Measurements from ENCODE around the gene FAT4. TPM values are rescaled to one million over a fixed set of nuclear protein-coding genes. Genes with fewer than 3 reads are reported as not detected.

FAT4 gene
- total and polyA plus RNA-seq, 2 donors (not counting 1 experiment from before 2014, with no cell fraction given): 0.02 TPM; not detected in 1

DNA sequence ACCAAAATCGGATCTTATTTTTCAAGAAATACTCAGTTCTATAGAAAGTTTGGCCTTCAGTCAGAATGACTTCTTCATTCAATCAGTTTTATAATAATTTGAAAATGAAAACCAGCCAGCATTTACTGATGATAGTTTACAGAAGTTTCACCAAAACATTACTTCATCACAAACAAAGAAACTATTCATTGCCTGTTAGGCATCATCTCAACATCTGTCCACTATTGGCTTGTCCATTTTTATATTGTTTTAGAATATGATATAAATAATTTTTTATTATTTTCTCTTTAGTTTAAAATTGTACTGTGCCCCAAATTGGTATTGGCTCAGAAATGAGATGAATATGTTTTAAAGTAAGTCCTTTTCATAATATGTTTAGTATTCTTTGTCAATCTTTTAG, 38.4 kb downstream of the FAT4 start:
- no peak for TF ChIP-seq EZH2 (IDR thresholded peaks at IDR 0.05; ENCODE audit: borderline replicate concordance, insufficient read depth, low read depth, low read length, poor library complexity, severe bottlenecking)
- TF ChIP-seq, protein P1, sequence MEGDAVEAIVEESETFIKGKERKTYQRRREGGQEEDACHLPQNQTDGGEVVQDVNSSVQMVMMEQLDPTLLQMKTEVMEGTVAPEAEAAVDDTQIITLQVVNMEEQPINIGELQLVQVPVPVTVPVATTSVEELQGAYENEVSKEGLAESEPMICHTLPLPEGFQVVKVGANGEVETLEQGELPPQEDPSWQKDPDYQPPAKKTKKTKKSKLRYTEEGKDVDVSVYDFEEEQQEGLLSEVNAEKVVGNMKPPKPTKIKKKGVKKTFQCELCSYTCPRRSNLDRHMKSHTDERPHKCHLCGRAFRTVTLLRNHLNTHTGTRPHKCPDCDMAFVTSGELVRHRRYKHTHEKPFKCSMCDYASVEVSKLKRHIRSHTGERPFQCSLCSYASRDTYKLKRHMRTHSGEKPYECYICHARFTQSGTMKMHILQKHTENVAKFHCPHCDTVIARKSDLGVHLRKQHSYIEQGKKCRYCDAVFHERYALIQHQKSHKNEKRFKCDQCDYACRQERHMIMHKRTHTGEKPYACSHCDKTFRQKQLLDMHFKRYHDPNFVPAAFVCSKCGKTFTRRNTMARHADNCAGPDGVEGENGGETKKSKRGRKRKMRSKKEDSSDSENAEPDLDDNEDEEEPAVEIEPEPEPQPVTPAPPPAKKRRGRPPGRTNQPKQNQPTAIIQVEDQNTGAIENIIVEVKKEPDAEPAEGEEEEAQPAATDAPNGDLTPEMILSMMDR (IDR thresholded peaks at IDR 0.05): no peak
- H3K4me3 Mint-ChIP-seq: no peak overlapping the region
- no peak overlapping the region for H3K27ac ChIP-seq (ENCODE audit: low read length in 2 of 2)

DNA sequence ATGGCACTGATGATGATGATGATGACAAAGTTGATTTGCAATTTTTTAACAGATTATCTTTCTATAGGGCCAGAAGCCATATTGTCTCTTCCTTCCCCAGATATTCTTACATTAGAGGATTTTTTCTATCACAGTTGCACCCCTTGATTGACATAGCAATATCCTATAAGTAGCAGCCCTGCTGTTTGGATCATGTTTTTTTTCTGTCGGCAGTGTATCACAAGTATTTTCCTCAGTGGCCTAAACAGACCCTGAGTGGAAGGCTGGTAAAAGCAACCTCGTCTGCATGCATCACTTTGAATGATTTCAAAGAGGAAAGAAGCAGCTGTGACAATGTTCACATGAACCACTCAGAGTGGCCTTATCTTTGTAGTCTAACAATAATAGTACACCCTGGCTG, 41.0 kb downstream of the FAT4 start:
- Histone ChIP-seq H3K4me3 (ENCODE audit: control extremely low read depth in 1 of 5, extremely low read depth in 1 of 5, insufficient read depth in 1 of 5, low read depth in 2 of 5, low read length in 4 of 5) (no peak overlapping the region), H3K4me1 (ENCODE audit: control insufficient read depth in 2 of 2, insufficient read depth in 2 of 2, low read length in 2 of 2) (no peaks in the 10 kb centered on the region), H3K4me2 (replicated peaks; ENCODE audit: low read depth, low read length, poor library complexity, severe bottlenecking) (no peak overlapping the region), H3K36me3 (replicated peaks in 1 of 2; ENCODE audit: control extremely low read depth in 1 of 2, control insufficient read depth in 1 of 2, extremely low read depth in 1 of 2, insufficient read depth in 2 of 2, low read length in 1 of 2) (no peaks in the 10 kb centered on the region), H3K9ac (ENCODE audit: low read length) (no peak overlapping the region), H4K20me1 (ENCODE audit: control insufficient read depth, insufficient read depth, low read length, poor library complexity, severe bottlenecking) (no peaks in the 10 kb centered on the region), H3K9me3 (ENCODE audit: control extremely low read depth in 1 of 3, control insufficient read depth in 2 of 3, insufficient read depth in 1 of 3, low read length in 2 of 3) (no peaks in the 10 kb centered on the region), H3K27me3 (replicated peaks in 1 of 4; ENCODE audit: control extremely low read depth in 1 of 4, control insufficient read depth in 3 of 4, insufficient read depth in 4 of 4, low read length in 3 of 4) (no peaks in the 10 kb centered on the region), H3K79me2 (ENCODE audit: control insufficient read depth, insufficient read depth, low read length) (no peaks in the 10 kb centered on the region), H3K27ac (ENCODE audit: low read length in 2 of 2) (no peak overlapping the region), H2AFZ (ENCODE audit: insufficient read depth, low read depth, low read length, poor library complexity, severe bottlenecking) (no peak overlapping the region)
- Mint-ChIP-seq H3K9me3 (ENCODE audit: insufficient read depth) (peaks cover 4% of the 10 kb centered on the region), H3K27me3 (no peaks in the 10 kb centered on the region), H3K4me1 (no peaks in the 10 kb centered on the region), H3K4me3 (no peak overlapping the region), H3K27ac (no peak overlapping the region)
- ChIA-PET CTCF (no interaction called here), POLR2A (no interaction called here)
- 91% methylated on average over 2 of the region's 2 CpGs for WGBS (ENCODE audit: insufficient coverage)
- ATAC-seq (ENCODE audit: low read depth) (no peak), DNase-seq (no peak)
- intact Hi-C loops (cut with micrococcal nuclease): no loop called here
- no peak for TF ChIP-seq EZH2 (IDR thresholded peaks at IDR 0.05; ENCODE audit: borderline replicate concordance, insufficient read depth, low read depth, low read length, poor library complexity, severe bottlenecking)
- TF ChIP-seq, protein P1 (IDR thresholded peaks at IDR 0.05): no peak

More for the DNA sequence above, 38.4 kb downstream of the FAT4 start:
- ATAC-seq (ENCODE audit: low read depth) (no peak), DNase-seq (no peak)
- intact Hi-C loops (cut with micrococcal nuclease): no loop called here
- H3K9me3 Mint-ChIP-seq (ENCODE audit: insufficient read depth): peaks cover 4% of the 10 kb centered on the region
- no peaks in the 10 kb centered on the region for H4K20me1 ChIP-seq (ENCODE audit: control insufficient read depth, insufficient read depth, low read length, poor library complexity, severe bottlenecking)
- no peaks in the 10 kb centered on the region for H3K27me3 Mint-ChIP-seq
- H3K27me3 ChIP-seq (replicated peaks in 1 of 4; ENCODE audit: control extremely low read depth in 1 of 4, control insufficient read depth in 3 of 4, insufficient read depth in 4 of 4, low read length in 3 of 4): no peaks in the 10 kb centered on the region
- H2AFZ ChIP-seq (ENCODE audit: insufficient read depth, low read depth, low read length, poor library complexity, severe bottlenecking): no peak overlapping the region
- no peaks in the 10 kb centered on the region for H3K9me3 ChIP-seq (ENCODE audit: control extremely low read depth in 1 of 3, control insufficient read depth in 2 of 3, insufficient read depth in 1 of 3, low read length in 2 of 3)
- no CpG with 5 or more reads among the region's 1 CpG for whole genome bisulfite sequencing (ENCODE audit: insufficient coverage)
- H3K9ac ChIP-seq (ENCODE audit: low read length): no peak overlapping the region
- POLR2A ChIA-PET: no interaction called here
- no peak overlapping the region for H3K4me3 ChIP-seq (ENCODE audit: control extremely low read depth in 1 of 5, extremely low read depth in 1 of 5, insufficient read depth in 1 of 5, low read depth in 2 of 5, low read length in 4 of 5)
- H3K4me2 ChIP-seq (replicated peaks; ENCODE audit: low read depth, low read length, poor library complexity, severe bottlenecking): no peak overlapping the region
- no peak overlapping the region for H3K27ac Mint-ChIP-seq
- no peaks in the 10 kb centered on the region for H3K4me1 Mint-ChIP-seq
- CTCF ChIA-PET: no interaction called here
- H3K4me1 ChIP-seq (ENCODE audit: control insufficient read depth in 2 of 2, insufficient read depth in 2 of 2, low read length in 2 of 2): no peaks in the 10 kb centered on the region
- no peaks in the 10 kb centered on the region for H3K79me2 ChIP-seq (ENCODE audit: control insufficient read depth, insufficient read depth, low read length)
- no peaks in the 10 kb centered on the region for H3K36me3 ChIP-seq (replicated peaks in 1 of 2; ENCODE audit: control extremely low read depth in 1 of 2, control insufficient read depth in 1 of 2, extremely low read depth in 1 of 2, insufficient read depth in 2 of 2, low read length in 1 of 2)

Data from B cell (primary cell).